GM19193 (cell line): ENCODE results near the gene HES3.

Experiments used
- POLR2A ChIP-seq: IDR thresholded peaks from 4 replicates; pipeline ENCODE4 v1.6.1; 2011; ENCODE audit not compliant: insufficient read depth, insufficient read length; ENCODE audit errors: extremely low read depth

Gene HES3

GRCh38 chr1:6209661-6210580 lies 34.1 kb upstream of the HES3 start:
- no peak for TF ChIP-seq POLR2A

- no peak for TF ChIP-seq POLR2A
Measured at GRCh38 chr1:6210591-6211355, 33.2 kb upstream of the HES3 start.

GRCh38 chr1:6211731-6212130 lies 32.2 kb upstream of the HES3 start:
- TF ChIP-seq POLR2A = no peak

- TF ChIP-seq POLR2A = no peak
Measured at GRCh38 chr1:6212193-6212959, 31.6 kb upstream of the HES3 start.

GRCh38 chr1:6218375-6219164 lies 25.4 kb upstream of the HES3 start:
- TF ChIP-seq POLR2A = no peak

GRCh38 chr1:6220236-6220635 lies 23.7 kb upstream of the HES3 start:
- no peak for TF ChIP-seq POLR2A

GRCh38 chr1:6221210-6221784 lies 22.7 kb upstream of the HES3 start:
- no peak for TF ChIP-seq POLR2A

- TF ChIP-seq POLR2A = no peak
Measured at GRCh38 chr1:6222636-6223035, 21.3 kb upstream of the HES3 start.

GRCh38 chr1:6223617-6224016 lies 20.4 kb upstream of the HES3 start:
- TF ChIP-seq POLR2A = no peak

GRCh38 chr1:6224718-6225117 lies 19.3 kb upstream of the HES3 start:
- TF ChIP-seq POLR2A = no peak

GRCh38 chr1:6225651-6226050 lies 18.3 kb upstream of the HES3 start:
- no peak for TF ChIP-seq POLR2A

- no peak for TF ChIP-seq POLR2A
Measured at GRCh38 chr1:6233376-6233775, 10.6 kb upstream of the HES3 start.

GRCh38 chr1:6234502-6235295 lies 9.3 kb upstream of the HES3 start:
- no peak for TF ChIP-seq POLR2A
